GM21381 (cell line): ENCODE data around the gene GPX8.
A peak's percentile ranks its signal among the peaks of the same experiment; 100 is the strongest.

Experiments used
- ATAC-seq: cut with Tn5 transposase; IDR thresholded peaks from one replicate; pipeline ENCODE4 v1.9.1; 2021; ENCODE audit warnings: mild to moderate bottlenecking, moderate library complexity; ENCODE audit not compliant: unreplicated experiment

The GPX8 gene

DNA sequence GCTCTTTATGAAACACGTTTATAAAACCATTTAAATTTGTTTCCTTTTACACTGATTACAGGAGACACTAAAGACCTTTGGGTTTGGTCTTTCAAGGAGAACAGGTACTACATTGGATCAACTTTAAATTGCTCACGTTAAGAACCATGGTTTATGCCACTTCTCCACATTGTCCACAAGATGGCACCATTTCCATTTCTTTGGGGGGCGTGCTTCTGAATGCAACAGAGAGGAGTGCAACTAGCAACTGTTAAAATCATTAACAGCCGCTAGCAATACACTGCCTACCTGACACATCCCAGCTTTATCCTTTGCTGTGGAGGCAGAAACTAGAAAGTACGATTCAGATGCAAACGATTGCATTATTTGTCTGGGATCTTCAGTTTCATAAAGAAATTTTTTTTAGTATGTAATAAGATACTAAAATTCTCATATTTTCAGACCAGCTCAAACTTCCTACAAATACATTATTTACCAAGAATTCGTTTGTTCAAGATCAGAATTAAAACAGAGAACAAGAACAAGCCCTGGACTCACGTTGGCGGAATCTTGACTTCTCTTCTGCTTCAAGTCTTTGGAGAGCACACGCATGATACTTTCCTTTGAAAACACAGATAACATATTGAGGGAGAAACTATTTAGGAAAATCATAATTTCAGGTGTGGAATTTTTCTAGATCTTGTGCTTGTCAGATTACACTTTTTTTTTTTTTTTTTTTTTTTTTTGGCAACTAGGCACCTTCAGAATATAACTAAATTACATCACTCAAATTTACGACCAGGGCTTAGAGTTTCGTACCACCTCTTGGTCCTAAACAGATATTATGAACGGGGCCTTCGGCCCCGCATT lies 12.3 kb downstream of the GPX8 start:
- peak; percentile 55 for ATAC-seq

DNA sequence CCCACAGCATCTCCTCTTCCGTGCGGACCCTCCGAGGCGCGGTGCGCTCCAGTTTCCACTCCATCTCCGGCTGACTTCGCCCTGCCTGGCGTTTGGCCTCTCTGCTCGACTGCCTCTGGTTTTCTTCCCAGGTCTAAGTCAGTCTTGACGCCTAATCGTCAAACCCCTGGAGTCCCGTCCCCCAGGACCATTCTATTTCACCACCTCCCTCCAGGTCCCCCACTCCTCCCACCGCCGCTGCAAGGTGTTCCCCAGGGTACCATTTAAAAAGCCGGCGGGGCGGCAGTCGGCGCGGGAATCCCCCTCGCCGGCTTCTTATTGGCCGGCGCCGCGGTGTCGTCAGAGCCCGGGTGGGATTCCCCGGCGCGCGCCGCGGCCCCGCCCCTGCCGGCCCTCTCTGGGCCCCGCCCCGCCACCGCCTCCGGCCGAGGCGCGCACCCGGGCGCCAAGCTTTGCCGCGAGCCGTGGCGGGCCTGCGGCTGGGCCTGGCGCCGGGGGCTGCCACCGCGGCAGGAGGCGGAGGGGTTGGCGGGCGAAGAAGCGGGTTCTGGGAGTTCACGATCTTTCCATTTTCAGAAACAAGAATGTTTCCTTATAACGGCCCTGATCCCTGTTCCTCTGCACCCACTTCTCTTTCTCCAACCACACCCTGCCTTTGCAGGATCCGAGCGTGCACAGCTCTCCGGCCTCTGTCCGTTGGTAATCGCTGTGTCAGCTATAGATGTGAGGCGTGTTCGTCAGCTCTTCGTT lies 13.1 kb downstream of the GPX8 start, which contains the start of gene CDC20B:
Gene CDC20B, minus strand, starts transcription at position 241 of the 750 bp plus-strand sequence. Its CDS starts 177 bp downstream, at position 64.
- ATAC-seq: peak; percentile 93

DNA sequence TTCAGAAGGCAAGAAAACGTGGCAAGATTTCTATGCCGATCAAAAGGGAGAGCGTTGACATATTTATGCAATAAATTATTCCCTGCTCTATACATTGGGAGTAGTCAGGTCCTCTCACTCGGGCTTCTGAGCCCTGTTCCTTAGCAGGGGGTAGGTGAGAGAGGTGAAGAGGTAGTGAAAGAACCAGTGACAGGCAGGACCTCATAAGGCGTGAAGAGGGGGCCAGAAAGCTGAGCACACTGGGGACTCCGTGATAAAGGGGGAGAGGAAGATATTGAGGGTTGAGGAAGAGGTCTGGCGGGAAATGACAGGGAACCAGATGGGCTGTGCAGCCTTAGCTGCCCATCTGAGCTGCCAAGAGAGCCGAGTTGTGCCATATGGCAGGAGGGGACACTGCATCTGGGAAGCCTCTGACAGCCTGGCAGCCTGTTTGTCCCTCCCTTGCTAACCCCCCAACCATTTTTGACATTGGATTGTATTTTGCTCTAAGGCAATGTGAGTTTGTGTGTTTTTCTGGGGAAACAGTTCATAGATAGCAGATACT lies 13.8 kb downstream of the GPX8 start:
- ATAC-seq: peak; percentile 8

DNA sequence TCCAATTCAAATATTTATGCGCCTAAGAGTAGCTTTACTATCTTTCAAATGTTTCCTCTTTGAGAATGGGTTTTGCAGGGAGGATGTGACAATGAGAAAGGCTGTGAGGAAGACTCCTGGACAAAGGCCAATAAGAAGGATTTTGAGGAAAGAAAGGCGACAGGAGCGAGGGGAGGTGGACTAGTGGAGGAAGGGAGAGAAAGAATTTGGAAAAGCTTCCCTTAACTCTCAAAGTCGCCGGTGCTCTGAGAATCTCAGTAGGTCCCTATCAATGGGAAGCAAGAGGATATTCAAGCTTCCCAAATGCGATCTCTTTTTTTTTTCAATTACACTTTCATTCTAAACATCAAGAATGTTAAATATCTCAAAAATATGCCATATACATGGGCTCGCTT lies 15.8 kb downstream of the GPX8 start:
- ATAC-seq: no peak

DNA sequence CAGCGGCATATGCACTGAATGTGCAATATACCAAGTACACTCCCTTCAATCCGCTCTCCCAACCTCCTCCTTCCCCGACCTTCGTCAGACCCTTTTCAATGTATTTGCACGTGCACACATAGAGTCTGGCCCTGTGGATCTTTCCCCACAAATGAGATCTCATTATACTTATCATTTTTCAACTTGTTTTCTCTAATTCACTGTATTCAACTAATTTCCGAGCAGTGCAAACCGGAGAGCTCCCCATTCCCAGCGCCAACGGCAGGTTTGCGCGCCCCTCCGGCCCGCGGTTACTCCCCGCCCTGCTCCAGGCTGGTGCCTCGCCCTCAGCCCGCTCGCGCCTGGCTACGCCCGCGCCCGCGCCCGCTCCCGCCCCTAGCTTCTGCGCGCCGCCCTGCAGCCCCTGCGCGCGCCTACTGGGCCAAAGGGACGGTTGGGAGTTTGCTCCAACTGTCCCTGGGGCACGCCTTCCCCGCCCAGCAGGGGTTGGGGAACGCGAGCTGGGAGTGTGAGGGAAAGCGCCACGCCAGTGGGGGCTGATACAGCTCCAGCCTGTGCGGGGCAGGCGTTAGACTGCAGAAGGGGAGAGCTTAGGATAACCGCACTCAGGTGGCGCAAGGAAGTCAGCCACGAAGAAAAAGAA lies 16.3 kb downstream of the GPX8 start:
- no peak for ATAC-seq

DNA sequence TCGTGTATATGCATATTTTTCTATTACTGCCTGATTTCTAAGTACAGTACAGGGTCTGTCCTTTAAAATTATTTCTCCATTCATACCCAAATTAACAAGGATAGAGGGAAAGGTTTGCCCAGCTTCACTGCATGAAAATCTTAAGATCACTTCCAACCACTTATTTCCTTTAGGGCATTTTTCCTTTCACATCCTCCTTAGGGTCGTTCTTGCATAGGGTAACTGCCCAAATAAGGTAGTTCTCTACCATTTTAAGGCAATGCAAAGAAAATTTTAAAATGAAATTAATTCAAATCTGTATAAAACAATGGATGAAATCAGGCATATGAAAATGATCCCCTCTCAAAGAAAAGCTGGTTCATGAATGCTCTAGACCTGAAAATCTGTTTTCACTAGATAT lies 17.1 kb downstream of the GPX8 start:
- no peak for ATAC-seq

DNA sequence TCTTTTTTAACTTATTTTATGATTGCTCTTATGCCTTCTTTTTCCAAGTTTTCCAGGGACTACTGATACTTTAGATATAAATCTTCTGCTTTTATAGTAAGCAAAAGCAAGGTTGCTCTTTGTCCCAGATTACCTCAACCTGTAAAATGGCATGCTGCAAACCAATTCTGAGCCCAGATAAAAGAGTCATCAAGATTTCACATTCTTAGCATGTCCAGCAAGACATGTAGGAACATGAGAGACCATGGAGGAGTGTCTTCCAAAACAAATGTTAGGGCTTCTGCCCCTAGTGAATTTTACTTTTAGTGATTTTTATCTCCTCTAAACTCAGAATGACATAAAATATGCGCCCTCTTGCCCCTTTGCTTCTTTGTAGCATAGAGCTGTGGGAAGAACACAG lies 20.0 kb downstream of the GPX8 start:
- ATAC-seq: no peak

DNA sequence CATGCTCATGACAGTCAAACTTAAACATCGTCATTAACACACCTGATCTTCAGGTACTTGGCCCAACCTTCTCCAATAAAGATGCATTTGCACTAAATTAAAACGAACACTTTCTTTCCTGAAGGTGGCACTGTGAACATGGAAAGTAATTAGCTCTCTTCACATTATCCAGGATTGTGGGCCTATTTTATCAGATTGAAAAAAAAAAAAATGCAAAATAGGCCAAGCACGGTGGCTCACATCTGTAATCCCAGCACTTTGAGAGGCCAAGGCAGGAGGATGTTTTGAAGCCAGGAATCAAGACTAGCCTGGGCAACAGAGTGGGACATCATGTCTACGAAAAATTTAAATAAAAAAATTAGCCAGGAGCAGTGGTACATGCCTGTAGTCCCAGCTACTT lies 27.4 kb downstream of the GPX8 start:
- ATAC-seq: no peak

DNA sequence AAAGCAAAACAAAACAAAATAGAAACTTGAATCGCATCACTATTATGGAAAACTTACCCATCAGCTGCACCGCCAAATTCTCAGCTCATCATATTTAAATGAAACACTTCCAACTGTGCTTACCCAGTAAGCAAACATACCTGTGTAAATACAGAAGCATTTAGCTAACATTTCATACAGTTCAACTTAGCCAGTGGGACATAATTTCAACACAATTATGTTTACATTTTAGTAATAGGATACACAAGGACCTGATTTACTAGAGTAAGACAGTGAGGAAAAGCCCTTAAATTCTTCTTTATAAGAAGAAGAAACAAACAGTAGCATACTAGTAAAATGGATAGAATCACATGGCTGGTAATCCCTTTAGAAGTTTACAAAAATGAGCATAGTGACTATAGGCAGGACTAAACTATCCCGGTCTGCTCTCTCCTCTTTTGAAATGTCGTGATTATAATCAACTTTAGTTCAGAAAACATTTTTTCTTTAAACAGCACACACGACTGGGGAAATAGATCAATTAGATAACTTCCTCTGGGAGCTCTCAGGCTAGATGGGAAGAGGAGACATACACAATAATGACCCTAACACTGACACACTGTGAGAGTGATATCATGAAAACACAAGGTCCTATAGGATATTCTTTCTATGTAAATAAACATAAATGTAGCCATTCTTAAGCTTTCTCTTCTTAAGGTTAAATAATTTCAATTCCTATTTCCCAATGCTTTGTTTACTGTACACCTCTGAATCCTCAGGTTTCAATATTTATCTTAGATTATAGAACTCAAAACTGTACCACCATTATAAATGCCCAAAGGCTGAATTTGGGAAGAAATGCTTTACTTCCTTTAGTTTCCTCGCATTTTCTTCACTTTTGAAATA lies 28.9 kb downstream of the GPX8 start:
- ATAC-seq: no peak

DNA sequence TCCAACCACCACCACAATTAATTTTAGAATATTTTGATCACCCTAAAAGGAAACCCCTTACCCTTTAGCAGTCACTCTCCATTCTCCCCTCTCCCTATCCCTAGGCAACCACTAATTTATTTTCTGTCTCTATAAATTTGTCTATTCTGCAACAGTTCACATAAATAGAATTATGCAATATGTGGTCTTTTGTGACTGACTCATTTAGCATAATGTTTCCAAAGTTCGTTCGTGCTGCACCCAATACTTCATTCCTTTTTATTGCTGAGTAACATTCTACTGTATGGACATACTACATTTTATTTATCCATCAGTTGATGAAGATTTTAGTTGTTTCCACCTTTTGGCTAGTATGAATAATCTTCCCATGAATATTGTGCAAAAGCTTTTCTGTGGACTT lies 31.2 kb downstream of the GPX8 start:
- no peak for ATAC-seq

DNA sequence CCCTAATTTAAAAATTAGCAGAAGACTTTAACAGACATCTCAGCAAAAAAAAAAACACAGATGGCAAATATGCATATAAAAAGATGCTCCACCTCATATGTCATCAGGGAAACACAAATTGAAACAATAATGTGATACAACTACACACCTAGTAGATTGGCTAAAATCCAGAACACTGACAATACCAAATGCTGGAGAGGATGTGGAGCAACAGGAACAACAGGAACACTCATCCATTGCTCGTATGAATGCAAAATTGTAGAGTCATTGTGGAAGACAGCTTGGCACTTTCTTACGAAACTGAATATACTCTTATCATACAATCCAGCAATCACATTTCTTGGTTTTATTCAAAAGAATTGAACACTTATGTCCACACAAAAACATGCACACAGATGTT lies 45.0 kb downstream of the GPX8 start:
- no peak for ATAC-seq

DNA sequence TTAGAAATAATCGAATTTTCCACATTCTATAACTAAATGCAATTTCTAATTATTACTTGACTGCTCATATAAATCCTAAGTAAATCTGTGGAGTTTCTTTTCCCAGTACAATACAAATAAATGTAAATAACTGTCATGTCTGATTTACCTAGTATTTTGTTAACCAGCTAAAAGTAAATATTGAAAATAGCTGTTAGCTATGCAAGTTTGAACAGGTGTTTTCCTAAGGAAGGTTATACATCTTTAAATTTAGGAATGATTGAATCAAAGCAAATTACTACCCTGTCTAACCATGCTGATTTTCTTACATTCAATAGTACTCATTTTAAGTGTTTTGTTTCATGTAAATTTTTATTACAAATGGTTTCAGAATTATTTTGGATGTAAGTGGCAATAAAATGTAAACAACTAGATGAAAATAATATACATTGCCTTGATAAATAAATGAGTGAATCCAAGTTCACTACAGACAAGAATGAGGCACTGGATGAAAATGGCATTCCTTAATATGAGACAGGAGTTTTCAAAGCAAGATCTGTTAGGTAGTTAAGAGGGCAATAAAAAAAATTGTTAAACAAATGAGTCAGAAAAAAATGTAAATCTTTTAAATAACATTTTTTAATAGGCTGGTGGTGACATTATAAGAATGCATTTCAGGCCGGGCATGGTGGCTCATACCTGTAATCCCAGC lies 51.4 kb downstream of the GPX8 start:
- ATAC-seq: no peak
